Measurements from ENCODE around the gene DBN1. TPM values are rescaled to one million over a fixed set of nuclear protein-coding genes. Genes with fewer than 3 reads are reported as not detected.

The DBN1 gene
- total and polyA plus RNA-seq, 9 of the 15 experiments (the other 6 are each of a cell fraction or from before 2014, with no cell fraction given) = 0.25 to 87.2 (median 27.9) TPM

DNA sequence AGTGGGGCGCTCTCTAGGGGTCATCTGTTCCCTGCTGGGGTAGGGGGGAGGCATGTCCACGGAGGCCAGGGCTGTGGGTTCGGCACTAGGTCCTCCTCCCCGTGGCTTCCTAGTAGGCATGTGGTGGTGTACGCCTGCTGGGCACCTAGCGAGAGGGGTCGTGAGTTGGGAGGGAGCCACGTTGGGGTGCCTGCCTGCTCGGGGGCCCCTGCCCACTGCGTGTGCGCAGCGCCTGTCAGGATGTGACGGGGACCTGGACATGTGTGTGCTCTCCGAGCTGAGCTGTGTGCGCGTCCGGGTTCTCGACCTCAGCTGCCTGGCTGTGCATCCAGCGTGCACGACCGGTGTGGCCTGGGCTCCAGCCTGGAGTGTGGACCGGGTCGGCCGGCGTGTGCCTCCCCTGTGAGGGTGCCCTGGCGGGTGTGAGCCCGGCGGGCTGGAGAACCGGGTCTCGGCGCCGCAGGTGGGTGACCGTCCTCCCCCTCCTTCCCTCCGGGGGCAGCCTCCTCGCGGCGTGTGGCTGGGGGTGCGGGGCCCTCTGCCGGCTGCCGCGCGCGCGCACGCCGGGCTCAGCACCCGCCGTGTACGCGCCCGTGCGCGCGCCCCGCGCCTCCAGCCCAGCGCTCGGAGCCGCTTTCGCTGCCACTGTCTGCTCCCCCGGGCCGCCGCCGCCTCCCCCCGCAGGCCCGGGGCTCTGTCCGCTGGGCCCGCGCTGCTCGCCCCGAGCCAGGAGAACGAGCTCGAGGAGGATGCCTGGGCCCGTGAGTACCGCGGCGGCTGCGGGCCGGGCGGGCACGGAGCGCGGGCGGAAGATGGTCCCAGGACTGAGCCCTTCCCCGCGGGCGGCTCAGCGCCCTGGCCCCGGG is 27.0 kb downstream of the DBN1 start, which contains the start of gene PRR7 (continued):
- TF ChIP-seq, protein P1, sequence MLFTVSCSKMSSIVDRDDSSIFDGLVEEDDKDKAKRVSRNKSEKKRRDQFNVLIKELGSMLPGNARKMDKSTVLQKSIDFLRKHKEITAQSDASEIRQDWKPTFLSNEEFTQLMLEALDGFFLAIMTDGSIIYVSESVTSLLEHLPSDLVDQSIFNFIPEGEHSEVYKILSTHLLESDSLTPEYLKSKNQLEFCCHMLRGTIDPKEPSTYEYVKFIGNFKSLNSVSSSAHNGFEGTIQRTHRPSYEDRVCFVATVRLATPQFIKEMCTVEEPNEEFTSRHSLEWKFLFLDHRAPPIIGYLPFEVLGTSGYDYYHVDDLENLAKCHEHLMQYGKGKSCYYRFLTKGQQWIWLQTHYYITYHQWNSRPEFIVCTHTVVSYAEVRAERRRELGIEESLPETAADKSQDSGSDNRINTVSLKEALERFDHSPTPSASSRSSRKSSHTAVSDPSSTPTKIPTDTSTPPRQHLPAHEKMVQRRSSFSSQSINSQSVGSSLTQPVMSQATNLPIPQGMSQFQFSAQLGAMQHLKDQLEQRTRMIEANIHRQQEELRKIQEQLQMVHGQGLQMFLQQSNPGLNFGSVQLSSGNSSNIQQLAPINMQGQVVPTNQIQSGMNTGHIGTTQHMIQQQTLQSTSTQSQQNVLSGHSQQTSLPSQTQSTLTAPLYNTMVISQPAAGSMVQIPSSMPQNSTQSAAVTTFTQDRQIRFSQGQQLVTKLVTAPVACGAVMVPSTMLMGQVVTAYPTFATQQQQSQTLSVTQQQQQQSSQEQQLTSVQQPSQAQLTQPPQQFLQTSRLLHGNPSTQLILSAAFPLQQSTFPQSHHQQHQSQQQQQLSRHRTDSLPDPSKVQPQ (CRISPR knock-in tag; IDR thresholded peaks at IDR 0.05; ENCODE audit: borderline replicate concordance) = no peak
- TF ChIP-seq JUND (IDR thresholded peaks at IDR 0.05; ENCODE audit: borderline replicate concordance, low read depth, low read length) = no peak
- no peak for TF ChIP-seq JUND (tag; IDR thresholded peaks at IDR 0.05; ENCODE audit: borderline replicate concordance, low read depth, low read length)
- TF ChIP-seq FUS (optimal IDR thresholded peaks at IDR 0.05; ENCODE audit: low read depth, low read length) = peak; percentile 54
- TF ChIP-seq ZNF79 (CRISPR knock-in tag; IDR thresholded peaks at IDR 0.05; ENCODE audit: low read depth) = no peak
- TF ChIP-seq RCOR1 (IDR thresholded peaks at IDR 0.05; ENCODE audit: borderline replicate concordance in 1 of 2, low read depth in 2 of 2, low read length in 2 of 2) = no peak
- TF ChIP-seq, protein P2, sequence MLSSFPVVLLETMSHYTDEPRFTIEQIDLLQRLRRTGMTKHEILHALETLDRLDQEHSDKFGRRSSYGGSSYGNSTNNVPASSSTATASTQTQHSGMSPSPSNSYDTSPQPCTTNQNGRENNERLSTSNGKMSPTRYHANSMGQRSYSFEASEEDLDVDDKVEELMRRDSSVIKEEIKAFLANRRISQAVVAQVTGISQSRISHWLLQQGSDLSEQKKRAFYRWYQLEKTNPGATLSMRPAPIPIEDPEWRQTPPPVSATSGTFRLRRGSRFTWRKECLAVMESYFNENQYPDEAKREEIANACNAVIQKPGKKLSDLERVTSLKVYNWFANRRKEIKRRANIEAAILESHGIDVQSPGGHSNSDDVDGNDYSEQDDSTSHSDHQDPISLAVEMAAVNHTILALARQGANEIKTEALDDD (IDR thresholded peaks at IDR 0.05) = no peak
- TF ChIP-seq SMAD2 (IDR thresholded peaks at IDR 0.05; ENCODE audit: low read depth, low read length) = no peak
- TF ChIP-seq, protein P3, sequence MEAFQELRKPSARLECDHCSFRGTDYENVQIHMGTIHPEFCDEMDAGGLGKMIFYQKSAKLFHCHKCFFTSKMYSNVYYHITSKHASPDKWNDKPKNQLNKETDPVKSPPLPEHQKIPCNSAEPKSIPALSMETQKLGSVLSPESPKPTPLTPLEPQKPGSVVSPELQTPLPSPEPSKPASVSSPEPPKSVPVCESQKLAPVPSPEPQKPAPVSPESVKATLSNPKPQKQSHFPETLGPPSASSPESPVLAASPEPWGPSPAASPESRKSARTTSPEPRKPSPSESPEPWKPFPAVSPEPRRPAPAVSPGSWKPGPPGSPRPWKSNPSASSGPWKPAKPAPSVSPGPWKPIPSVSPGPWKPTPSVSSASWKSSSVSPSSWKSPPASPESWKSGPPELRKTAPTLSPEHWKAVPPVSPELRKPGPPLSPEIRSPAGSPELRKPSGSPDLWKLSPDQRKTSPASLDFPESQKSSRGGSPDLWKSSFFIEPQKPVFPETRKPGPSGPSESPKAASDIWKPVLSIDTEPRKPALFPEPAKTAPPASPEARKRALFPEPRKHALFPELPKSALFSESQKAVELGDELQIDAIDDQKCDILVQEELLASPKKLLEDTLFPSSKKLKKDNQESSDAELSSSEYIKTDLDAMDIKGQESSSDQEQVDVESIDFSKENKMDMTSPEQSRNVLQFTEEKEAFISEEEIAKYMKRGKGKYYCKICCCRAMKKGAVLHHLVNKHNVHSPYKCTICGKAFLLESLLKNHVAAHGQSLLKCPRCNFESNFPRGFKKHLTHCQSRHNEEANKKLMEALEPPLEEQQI (IDR thresholded peaks at IDR 0.05) = no peak
- TF ChIP-seq, protein P4, sequence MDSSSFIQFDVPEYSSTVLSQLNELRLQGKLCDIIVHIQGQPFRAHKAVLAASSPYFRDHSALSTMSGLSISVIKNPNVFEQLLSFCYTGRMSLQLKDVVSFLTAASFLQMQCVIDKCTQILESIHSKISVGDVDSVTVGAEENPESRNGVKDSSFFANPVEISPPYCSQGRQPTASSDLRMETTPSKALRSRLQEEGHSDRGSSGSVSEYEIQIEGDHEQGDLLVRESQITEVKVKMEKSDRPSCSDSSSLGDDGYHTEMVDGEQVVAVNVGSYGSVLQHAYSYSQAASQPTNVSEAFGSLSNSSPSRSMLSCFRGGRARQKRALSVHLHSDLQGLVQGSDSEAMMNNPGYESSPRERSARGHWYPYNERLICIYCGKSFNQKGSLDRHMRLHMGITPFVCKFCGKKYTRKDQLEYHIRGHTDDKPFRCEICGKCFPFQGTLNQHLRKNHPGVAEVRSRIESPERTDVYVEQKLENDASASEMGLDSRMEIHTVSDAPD (CRISPR knock-in tag; IDR thresholded peaks at IDR 0.05) = no peak
- peak; percentile 97; the same call in 1 of the 2 replicates for TF ChIP-seq POLR2AphosphoS2 (IDR thresholded peaks at IDR 0.05; ENCODE audit: low read length)
- TF ChIP-seq, protein P5, sequence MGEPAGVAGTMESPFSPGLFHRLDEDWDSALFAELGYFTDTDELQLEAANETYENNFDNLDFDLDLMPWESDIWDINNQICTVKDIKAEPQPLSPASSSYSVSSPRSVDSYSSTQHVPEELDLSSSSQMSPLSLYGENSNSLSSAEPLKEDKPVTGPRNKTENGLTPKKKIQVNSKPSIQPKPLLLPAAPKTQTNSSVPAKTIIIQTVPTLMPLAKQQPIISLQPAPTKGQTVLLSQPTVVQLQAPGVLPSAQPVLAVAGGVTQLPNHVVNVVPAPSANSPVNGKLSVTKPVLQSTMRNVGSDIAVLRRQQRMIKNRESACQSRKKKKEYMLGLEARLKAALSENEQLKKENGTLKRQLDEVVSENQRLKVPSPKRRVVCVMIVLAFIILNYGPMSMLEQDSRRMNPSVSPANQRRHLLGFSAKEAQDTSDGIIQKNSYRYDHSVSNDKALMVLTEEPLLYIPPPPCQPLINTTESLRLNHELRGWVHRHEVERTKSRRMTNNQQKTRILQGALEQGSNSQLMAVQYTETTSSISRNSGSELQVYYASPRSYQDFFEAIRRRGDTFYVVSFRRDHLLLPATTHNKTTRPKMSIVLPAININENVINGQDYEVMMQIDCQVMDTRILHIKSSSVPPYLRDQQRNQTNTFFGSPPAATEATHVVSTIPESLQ (CRISPR knock-in tag; IDR thresholded peaks at IDR 0.05) = no peak
- TF ChIP-seq ZNF212 (CRISPR knock-in tag; IDR thresholded peaks at IDR 0.05) = peak; percentile 41; the same call in 1 of the 2 replicates
- TF ChIP-seq ZNF274 (IDR thresholded peaks at IDR 0.05; ENCODE audit: borderline replicate concordance, low read depth, low read length) = no peak

All from K562 (cell line).